ENCODE data around the gene SLC35A4. TPM values are rescaled to one million over a fixed set of nuclear protein-coding genes. Genes with fewer than 3 reads are reported as not detected.
A peak's percentile ranks its signal among the peaks of the same experiment; 100 is the strongest.

SLC35A4 gene
- total and polyA plus RNA-seq, 2 of the 13 experiments (the other 11 are each of a cell fraction or from before 2014, with no cell fraction given), result 0.71 to 4.0 TPM

- no peak for TF ChIP-seq MEIS1 (CRISPR knock-in tag; IDR thresholded peaks at IDR 0.05; ENCODE audit: borderline replicate concordance)
- TF ChIP-seq ZNF550 (CRISPR knock-in tag; IDR thresholded peaks at IDR 0.05; ENCODE audit: borderline replicate concordance), result no peak
- peak; percentile 92; the same call in 1 of the 2 replicates for TF ChIP-seq DMAP1 (CRISPR knock-in tag; IDR thresholded peaks at IDR 0.05)
- TF ChIP-seq NFAT5 (CRISPR knock-in tag; IDR thresholded peaks at IDR 0.05), result peak; percentile 46; the same call in 1 of the 2 replicates
- peak; percentile 75 for TF ChIP-seq ZNF768 (CRISPR knock-in tag; IDR thresholded peaks at IDR 0.05)
- TF ChIP-seq ZNF562 (CRISPR knock-in tag; IDR thresholded peaks at IDR 0.05; ENCODE audit: borderline replicate concordance), result no peak
- peak; percentile 90 for TF ChIP-seq GATAD1 (CRISPR knock-in tag; IDR thresholded peaks at IDR 0.05)
- no peak for TF ChIP-seq JDP2 (CRISPR knock-in tag; IDR thresholded peaks at IDR 0.05; ENCODE audit: borderline replicate concordance)
- no peak; a peak in 1 of 4 replicates for TF ChIP-seq EP300 (IDR thresholded peaks at IDR 0.05; ENCODE audit: low read depth in 2 of 2, low read length in 2 of 2)
- no peak for TF ChIP-seq EP300 (CRISPR knock-in tag; IDR thresholded peaks at IDR 0.05; ENCODE audit: borderline replicate concordance)
- TF ChIP-seq EED (CRISPR knock-in tag; IDR thresholded peaks at IDR 0.05), result peak; percentile 67
- no peak for TF ChIP-seq JUNB (CRISPR knock-in tag; IDR thresholded peaks at IDR 0.05; ENCODE audit: borderline replicate concordance)
- TF ChIP-seq ZFY (CRISPR knock-in tag; IDR thresholded peaks at IDR 0.05), result peak; percentile 91
- no peak for TF ChIP-seq ZNF180 (CRISPR knock-in tag; IDR thresholded peaks at IDR 0.05; ENCODE audit: borderline replicate concordance, low read depth)
- peak; percentile 81; the same call in 1 of the 2 replicates for TF ChIP-seq ZNF17 (CRISPR knock-in tag; IDR thresholded peaks at IDR 0.05)
- no peak for TF ChIP-seq DNMT3B (CRISPR knock-in tag; conservative IDR thresholded peaks at IDR 0.05)
- TF ChIP-seq STAT6 (CRISPR knock-in tag; IDR thresholded peaks at IDR 0.05; ENCODE audit: borderline replicate concordance), result peak; percentile 21; the same call in 1 of the 2 replicates
- TF ChIP-seq THYN1 (CRISPR knock-in tag; IDR thresholded peaks at IDR 0.05; ENCODE audit: borderline replicate concordance, low read depth), result no peak
- peak; percentile 31; the same call in 1 of the 2 replicates for TF ChIP-seq RARA (CRISPR knock-in tag; IDR thresholded peaks at IDR 0.05)
- TF ChIP-seq ZNF777 (CRISPR knock-in tag; IDR thresholded peaks at IDR 0.05), result peak; percentile 89
- no peak for TF ChIP-seq CENPBD1 (CRISPR knock-in tag; IDR thresholded peaks at IDR 0.05; ENCODE audit: borderline replicate concordance, low read depth)
- TF ChIP-seq ZNF451 (CRISPR knock-in tag; IDR thresholded peaks at IDR 0.05), result peak; percentile 62
- TF ChIP-seq KAT8 (CRISPR knock-in tag; IDR thresholded peaks at IDR 0.05), result peak; percentile 92
- TF ChIP-seq CEBPG (CRISPR knock-in tag; IDR thresholded peaks at IDR 0.05), result peak; percentile 57; the same call in 1 of the 2 replicates
Observed at GRCh38 chr5:140557136-140557805, 7.4 kb upstream of the SLC35A4 start, which contains the start of gene SRA1 (continued).

Data from HepG2 (cell line).